MM.1S (cell line): ENCODE measurements around the gene FDX1.

ENCODE experiments used
- DNase-seq: peaks from one replicate; pipeline ENCODE4 v3.0.0-alpha.2; 2015
- H2AFZ ChIP-seq: fragments of 300-600 bp; sonication (generic); 2 replicates; pipeline ENCODE4 v1.6.0; 2016; ENCODE audit warnings: antibody characterized with exemption, low read length
- H3F3A ChIP-seq: fragments of 300-600 bp; sonication (generic); 2 replicates; pipeline ENCODE4 v1.6.1; 2016; ENCODE audit warnings: mild to moderate bottlenecking, antibody characterized with exemption, low read length, moderate library complexity, mixed read lengths; ENCODE audit not compliant: insufficient read depth
- H3K27ac ChIP-seq: fragments of 300-600 bp; sonication (generic); 2 replicates; pipeline ENCODE4 v1.5.1; 2016; ENCODE audit warnings: mild to moderate bottlenecking, low read length
- H3K27me3 ChIP-seq: fragments of 300-600 bp; sonication (generic); replicated peaks from 2 replicates; pipeline ENCODE4 v1.6.0; 2016; ENCODE audit warnings: low read length; ENCODE audit not compliant: insufficient read depth
- H3K36me3 ChIP-seq: fragments of 300-600 bp; sonication (generic); replicated peaks from 2 replicates; pipeline ENCODE4 v1.6.1; 2016; ENCODE audit warnings: mild to moderate bottlenecking, low read length, mixed read lengths; ENCODE audit not compliant: insufficient read depth
- H3K4me1 ChIP-seq: fragments of 300-600 bp; sonication (generic); 2 replicates; pipeline ENCODE4 v1.6.1; 2016; ENCODE audit warnings: low read length, mixed read lengths
- H3K4me2 ChIP-seq: fragments of 300-600 bp; sonication (generic); 2 replicates; pipeline ENCODE4 v1.6.0; 2016; ENCODE audit warnings: low read depth, low read length
- H3K4me3 ChIP-seq: fragments of 300-600 bp; sonication (generic); 2 replicates; pipeline ENCODE4 v1.5.1; 2016; ENCODE audit warnings: low read length, mixed read lengths
- H3K79me2 ChIP-seq: fragments of 300-600 bp; sonication (generic); 2 replicates; pipeline ENCODE4 v1.6.1; 2016; ENCODE audit warnings: mixed run types, low read length, mixed read lengths
- H3K9ac ChIP-seq: fragments of 300-600 bp; sonication (generic); 2 replicates; pipeline ENCODE4 v1.6.1; 2016; ENCODE audit warnings: low read length, mixed read lengths
- H3K9me2 ChIP-seq: fragments of 300-600 bp; sonication (generic); replicated peaks from 2 replicates; pipeline ENCODE4 v1.6.1; 2016; ENCODE audit warnings: mild to moderate bottlenecking, low read length, mixed read lengths; ENCODE audit not compliant: insufficient read depth
- H3K9me3 ChIP-seq: fragments of 300-600 bp; sonication (generic); replicated peaks from 2 replicates; pipeline ENCODE4 v1.6.1; 2016; ENCODE audit warnings: mild to moderate bottlenecking, low read length, mixed read lengths; ENCODE audit not compliant: insufficient read depth
- H4K20me1 ChIP-seq: fragments of 300-600 bp; sonication (generic); 2 replicates; pipeline ENCODE4 v1.6.1; 2016; ENCODE audit warnings: mild to moderate bottlenecking, low read length, moderate library complexity, mixed read lengths; ENCODE audit not compliant: insufficient read depth
- CTCF ChIP-seq: fragments of 300-600 bp; sonication (generic); IDR thresholded peaks from 2 replicates; pipeline ENCODE4 v1.5.1; 2016; ENCODE audit warnings: antibody characterized with exemption, low read length, mixed read lengths
- EZH2 ChIP-seq: fragments of 300-600 bp; sonication (generic); optimal IDR thresholded peaks from 2 replicates; pipeline ENCODE3; 2017; ENCODE audit warnings: low read depth, mild to moderate bottlenecking, antibody characterized with exemption, low read length, mixed read lengths
- EZH2phosphoT487 ChIP-seq: fragments of 300-600 bp; sonication (generic); IDR thresholded peaks from 2 replicates; pipeline ENCODE4 v1.6.1; 2018; ENCODE audit warnings: antibody characterized with exemption, low read length

FDX1 gene

GRCh38 chr11:110497231-110497978, 67.7 kb downstream of the FDX1 start:
- Histone ChIP-seq H3K27me3 (no peaks in the 10 kb centered on the region), H3K9ac (no peak overlapping the region), H2AFZ (no peak overlapping the region), H3K36me3 (no peaks in the 10 kb centered on the region), H3K9me3 (no peaks in the 10 kb centered on the region), H3K4me1 (no peaks in the 10 kb centered on the region), H3K4me3 (no peak overlapping the region), H3F3A (no peaks in the 10 kb centered on the region), H3K9me2 (no peaks in the 10 kb centered on the region), H3K4me2 (no peak overlapping the region), H4K20me1 (no peaks in the 10 kb centered on the region), H3K27ac (no peak overlapping the region), H3K79me2 (no peaks in the 10 kb centered on the region)
- no peak for TF ChIP-seq EZH2phosphoT487
- no peak for TF ChIP-seq EZH2
- no peak for TF ChIP-seq CTCF
- DNase-seq, result no peak

GRCh38 chr11:110501428-110501827, 71.7 kb downstream of the FDX1 start:
- Histone ChIP-seq H3K36me3 (no peaks in the 10 kb centered on the region), H2AFZ (no peak overlapping the region), H3K9ac (no peak overlapping the region), H3K4me3 (no peak overlapping the region), H3K4me2 (no peak overlapping the region), H3K9me3 (no peaks in the 10 kb centered on the region), H3K79me2 (no peaks in the 10 kb centered on the region), H3K4me1 (no peaks in the 10 kb centered on the region), H3K9me2 (no peaks in the 10 kb centered on the region), H3K27me3 (no peaks in the 10 kb centered on the region), H3F3A (no peaks in the 10 kb centered on the region), H3K27ac (no peak overlapping the region), H4K20me1 (no peaks in the 10 kb centered on the region)
- no peak for TF ChIP-seq EZH2
- no peak for TF ChIP-seq CTCF
- no peak for TF ChIP-seq EZH2phosphoT487
- DNase-seq, result no peak

GRCh38 chr11:110505528-110506284, 76.0 kb downstream of the FDX1 start:
- Histone ChIP-seq H3K9me3 (no peaks in the 10 kb centered on the region), H2AFZ (no peak overlapping the region), H3K4me3 (no peak overlapping the region), H3K79me2 (no peaks in the 10 kb centered on the region), H3K9me2 (no peaks in the 10 kb centered on the region), H3K9ac (no peak overlapping the region), H3K4me2 (no peak overlapping the region), H3K4me1 (no peaks in the 10 kb centered on the region), H3K36me3 (no peaks in the 10 kb centered on the region), H4K20me1 (no peaks in the 10 kb centered on the region), H3K27ac (no peak overlapping the region), H3F3A (no peaks in the 10 kb centered on the region), H3K27me3 (no peaks in the 10 kb centered on the region)
- TF ChIP-seq CTCF (no peak), EZH2 (no peak), EZH2phosphoT487 (no peak)
- no peak for DNase-seq
